GM18507 (cell line): ENCODE measurements around the gene STK24.

Experiments used
- DNase-seq: peaks from one replicate; pipeline ENCODE4 v3.0.0; 2011; ENCODE audit warnings: low read depth; ENCODE audit not compliant: insufficient read length; ENCODE audit errors: extremely low spot score
- FAIRE-seq: peaks from 2 replicates; lab custom pipeline; 2011; peaks lifted over from hg19 to GRCh38; lab: Jason Lieb, UNC

The STK24 gene

DNA sequence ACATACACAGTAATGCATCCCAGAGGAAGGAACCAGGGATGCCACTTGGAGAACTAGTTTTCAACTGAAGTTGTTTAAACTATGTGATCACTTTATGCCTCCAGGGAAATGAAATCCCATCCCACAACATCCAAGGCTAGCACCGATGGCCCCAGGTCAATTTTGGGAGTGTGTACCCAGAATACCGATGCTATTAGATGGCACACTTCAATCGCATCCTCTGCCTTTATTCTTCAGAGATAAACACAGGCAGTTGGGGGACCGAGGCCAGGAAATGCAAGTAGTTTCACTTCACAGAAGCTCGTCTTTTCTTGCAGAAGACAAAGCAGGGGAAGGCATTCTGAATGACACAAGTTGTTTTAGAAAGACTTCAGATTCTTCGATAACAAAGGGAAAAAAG is 13.8 kb downstream of the STK24 start:
- FAIRE-seq (peak; percentile 79), DNase-seq (no peak)

DNA sequence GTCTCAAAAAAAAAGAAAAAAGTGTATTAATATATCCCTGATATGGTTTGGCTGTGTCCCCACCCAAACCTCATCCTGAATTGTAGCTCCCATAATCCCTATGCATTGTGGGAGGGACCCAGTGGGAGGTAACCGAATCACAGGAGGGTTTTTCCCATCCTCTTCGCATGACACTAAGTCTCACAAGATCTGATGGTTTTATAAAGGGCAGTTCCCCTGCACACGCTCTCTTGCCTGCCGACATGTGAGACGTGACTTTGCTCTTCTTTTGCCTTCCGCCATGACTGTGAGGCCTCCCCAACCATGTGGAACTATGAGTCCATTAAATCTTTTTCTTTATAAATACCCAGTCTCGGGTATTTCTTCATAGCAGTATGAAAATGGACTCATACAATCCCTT is 17.7 kb downstream of the STK24 start:
- no peak for FAIRE-seq
- DNase-seq, result no peak

DNA sequence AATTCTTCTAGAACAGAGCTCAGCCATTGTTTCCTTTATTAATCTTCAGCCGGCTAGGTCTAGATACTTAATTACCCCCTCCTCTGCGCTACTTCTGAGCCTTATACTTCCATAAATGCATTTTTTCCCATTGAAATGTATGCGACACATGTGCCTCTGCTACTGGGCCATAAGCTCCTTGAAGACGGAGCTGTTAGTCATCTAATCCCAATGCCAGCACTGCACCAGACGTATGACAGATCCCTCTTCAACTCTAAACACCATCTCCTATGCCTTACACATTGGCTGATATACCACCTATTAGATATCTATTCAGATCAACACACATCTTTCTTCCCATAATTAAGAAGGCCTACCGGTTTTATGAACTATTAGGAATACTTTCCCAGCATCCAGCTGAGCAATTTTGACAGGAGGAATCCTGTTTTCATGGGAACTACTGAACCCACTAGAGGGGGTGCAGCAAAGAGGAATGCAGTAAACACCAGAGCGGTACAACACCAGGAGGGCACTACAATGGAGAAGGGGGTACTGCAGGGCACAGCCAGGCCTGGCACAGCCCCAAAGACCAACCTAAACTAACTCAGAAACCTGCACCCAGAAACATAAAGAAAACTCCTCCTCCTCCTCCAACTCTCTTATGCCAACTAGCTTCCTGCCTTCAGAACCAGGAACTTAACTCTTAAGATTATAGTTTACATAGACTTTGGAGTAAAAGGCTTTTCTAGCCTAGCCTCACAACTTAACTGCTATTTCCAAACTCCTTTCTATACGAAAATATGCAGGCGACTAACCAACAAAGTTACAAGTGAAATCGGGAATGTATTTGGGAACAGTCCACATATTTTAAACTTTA is 18.7 kb downstream of the STK24 start:
- DNase-seq, result no peak
- FAIRE-seq, result no peak

DNA sequence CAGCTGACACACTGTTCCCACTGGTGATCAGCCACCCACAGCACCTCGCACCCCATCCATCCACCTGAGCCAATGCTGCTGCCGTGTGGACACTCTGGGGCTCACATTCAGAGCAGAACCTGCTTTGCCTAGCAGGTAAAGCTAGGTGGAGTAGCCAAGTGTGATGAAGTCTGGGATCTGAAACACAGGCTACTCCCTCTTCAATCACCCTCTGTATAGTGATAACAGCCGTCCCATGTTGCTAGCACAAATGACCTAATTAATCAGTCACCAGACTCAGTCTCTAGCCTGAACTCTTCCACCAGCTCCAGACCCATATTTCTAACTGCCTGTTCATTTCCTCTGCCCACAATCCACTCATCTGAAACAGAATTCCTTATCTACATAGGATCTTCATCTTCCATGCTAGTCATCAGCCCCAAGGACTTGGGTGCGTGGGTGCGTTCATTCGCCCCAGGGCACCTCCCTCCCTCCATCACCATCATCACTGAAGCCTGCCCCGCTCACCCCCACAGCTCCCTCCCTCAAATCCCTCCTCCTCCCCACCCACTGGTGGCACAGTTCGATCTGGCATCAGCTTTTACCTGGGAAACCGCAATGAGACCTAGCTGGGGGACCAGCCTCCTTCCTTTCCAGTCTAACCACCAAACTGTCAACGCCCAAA is 19.8 kb downstream of the STK24 start:
- DNase-seq (no peak), FAIRE-seq (no peak)

DNA sequence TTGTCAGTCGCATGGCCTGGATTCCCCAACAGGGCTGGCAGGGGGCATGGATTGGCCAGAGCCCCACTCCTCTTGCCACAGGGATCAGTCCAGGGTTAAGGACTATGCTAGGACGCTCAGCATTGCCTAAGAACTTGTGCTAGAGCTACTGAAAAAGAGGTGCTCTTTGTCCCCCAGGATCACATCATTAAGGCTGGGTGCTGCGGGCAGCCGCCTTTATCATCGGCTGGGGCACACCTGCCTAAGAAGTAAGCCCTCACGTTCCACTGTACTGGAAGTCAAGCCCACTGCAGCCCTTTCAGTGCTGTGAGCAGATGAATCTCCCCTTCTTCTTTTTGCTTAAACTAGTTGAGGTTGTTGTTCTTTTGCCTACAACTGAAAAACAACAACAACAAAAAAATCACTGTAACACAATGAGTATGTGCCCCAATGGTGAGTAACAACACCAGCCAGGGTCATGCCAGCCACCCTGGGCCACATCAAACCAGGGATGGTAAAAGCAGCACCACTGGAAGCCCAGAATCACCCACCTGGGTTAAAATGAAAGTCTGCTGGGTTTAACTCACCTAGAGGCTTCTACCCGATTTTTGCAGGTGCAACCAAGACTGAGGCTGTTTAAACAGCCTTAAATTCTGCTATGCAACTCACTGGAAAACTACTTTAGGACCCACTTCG is 20.6 kb downstream of the STK24 start:
- DNase-seq, result no peak
- no peak for FAIRE-seq

DNA sequence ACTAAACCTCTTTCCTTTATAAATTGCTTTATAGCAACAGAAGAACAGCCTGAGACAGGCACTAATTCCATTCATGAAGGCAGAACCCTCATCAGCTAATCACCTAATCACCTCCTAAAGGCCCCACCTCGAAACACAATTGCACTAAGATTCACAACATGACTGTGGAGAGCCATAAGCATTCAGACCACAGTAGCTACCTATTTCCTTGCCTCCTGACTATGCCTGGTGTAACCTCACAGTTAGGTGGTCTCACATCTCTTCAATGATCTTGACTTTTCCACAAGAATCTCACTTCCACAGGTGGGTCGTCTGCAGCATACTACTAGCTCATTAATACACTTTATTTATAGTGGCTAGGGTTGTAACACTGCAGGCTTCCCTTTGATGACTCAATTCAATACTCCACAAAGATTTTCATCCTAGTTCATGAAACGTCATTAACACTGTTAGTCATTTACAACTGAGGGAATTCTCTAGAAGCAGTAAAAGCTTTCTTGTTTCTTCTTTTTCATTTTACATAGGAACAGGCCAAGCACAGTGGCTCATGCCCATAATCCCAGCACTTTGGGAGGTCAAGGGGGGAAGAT is 27.1 kb downstream of the STK24 start:
- FAIRE-seq (peak; percentile 18), DNase-seq (no peak)

DNA sequence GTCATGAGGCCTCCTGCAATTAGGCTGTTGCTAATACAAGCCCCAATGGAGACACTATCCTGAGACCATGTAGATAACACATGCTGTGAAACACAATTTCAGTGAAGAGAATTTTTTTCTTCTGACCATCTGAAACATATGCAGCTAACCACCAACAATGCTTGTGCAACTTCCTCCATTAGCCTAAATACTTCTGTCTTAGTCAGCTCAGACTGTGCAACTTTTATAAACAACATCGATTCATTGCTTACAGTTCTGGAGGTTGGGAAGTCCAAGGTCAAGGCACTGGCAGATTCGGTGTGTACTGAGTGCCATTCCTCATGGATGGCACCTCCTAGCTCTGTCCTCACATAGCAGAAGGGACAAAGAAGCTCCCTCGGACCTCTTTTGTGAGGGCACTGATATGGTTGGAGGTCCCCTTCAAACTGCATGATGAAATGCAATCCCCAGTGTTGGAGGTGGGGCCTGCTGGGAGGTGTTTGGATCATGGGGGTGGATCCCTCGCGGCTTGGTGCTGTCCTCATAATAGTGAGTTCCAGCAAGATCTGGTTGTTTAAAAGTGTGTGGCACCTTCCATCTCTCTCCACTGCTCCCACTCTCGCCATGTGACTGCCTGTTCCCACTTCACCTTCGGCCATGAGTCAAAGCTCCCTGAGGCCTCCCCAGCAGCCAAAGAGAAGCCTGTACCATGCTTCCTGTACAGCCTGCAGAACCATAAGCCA is 27.7 kb downstream of the STK24 start:
- FAIRE-seq (no peak), DNase-seq (no peak)

DNA sequence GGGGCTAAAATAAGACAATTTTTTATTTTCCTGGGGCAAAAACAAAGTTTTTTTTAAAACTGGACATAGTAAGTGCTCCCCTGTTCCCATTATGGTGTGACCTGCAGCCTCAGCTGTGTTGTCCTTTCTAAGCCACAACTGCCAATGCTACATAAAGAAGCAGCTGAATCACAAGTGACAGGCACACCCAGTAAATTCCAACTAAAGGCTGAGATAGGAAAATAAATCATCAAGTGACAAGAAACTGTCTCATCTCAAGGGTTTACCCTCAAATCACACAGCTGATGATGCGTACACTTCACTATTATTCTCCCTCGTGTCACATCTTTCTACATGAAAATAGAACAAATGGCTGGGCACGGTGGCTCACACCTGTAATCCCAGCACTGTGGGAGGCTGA is 28.7 kb downstream of the STK24 start:
- no peak for DNase-seq
- no peak for FAIRE-seq

DNA sequence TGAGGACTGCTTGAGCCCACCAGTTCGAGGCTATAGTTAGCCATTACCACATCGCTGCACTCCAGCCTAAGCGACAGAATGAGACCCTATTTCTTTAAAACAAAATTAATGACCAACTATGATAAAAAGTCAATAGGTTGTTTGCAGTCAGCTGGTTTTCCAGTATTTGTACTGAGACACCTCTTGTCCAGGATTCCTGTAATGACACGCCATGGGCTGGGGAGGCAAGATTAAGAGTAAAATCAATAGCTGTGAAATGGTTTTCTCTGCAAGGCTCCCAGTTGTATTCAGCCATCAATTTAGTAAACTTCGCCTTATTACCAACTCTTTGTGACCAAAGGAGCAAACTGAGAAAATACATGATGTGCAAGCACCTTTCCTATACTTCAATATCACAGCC is 29.5 kb downstream of the STK24 start:
- no peak for DNase-seq
- FAIRE-seq, result no peak

DNA sequence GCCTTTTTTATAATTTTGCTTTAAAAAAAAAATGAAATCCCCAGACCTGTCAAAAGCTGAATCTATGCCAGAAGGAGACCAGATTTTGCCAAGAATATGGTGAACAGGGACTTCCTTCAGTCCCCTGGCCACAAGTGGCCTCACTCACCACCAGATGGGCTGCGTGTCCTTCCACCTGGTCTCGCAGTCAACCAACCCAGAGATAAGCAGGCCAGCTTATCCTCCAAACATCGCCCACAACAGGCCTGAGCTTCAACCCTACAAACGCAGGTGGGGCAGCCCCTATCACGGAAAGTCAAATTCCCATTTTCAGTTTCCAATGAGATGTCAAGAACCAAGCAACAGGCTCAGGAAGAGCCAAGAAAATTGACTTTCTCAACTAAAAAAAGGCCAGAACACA is 30.5 kb downstream of the STK24 start:
- FAIRE-seq (no peak), DNase-seq (no peak)

DNA sequence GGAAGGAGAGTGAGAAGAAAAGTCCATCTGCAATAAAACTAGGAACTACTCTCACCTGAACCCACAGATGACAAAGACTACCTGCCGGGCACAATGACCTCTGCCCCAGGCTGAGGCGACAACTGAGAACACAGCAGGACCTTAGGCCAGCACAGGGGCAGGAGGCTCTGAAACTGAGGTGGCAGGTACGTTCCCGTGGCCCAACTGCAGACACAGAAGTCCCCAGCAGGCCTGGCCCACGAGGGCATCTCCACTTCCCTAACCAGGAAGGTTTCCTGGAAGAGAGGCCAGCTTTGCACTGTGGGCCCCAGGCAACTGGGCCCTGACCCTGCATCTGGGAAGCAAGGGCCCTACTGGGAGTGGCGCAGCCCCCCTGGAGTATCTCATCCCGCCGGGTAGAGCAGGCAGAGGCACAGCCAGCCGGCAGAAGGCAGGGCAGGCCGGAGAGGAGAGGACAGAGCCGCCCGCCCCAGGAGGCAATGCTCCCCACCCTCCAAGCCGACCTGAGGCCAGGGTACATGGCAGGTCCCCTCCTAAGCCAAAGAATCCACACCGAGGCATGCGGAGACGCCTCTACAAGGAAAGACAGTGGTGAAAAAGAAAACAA is 32.7 kb downstream of the STK24 start:
- FAIRE-seq (no peak), DNase-seq (no peak)

DNA sequence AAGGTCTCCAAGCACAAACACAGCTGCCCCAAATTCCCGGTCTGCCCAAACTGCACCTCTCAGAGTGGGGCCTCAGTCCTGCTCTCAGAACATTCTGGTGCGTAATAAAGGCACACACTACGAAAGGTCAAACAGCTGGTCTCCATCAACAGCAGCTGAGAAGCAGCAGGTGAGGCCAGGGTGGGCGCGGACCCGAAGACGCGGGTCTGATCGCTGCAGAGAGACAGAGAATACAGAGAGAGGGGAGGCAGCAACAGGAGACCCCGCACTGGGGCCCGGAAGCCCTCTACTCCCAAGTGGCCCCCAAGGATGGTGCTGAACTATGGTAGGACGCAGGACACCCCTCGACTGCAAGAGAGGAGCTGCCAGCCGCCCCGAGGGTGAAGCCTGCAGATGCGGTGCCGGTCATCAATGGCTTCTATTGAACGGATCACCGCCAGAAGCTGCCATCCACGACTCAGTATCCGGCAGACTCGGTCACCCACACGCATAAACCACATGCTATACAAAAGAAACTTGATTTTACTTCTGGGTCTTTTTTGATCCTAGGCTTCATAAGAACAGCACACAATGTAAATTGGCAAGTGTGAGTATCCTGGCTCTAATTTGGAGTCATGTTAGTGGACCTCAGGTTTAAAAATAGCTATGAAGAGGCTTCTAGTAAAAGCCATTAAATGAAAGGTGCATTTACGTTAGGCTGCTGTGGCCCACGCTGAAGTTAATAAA is 33.4 kb downstream of the STK24 start:
- no peak for FAIRE-seq

DNA sequence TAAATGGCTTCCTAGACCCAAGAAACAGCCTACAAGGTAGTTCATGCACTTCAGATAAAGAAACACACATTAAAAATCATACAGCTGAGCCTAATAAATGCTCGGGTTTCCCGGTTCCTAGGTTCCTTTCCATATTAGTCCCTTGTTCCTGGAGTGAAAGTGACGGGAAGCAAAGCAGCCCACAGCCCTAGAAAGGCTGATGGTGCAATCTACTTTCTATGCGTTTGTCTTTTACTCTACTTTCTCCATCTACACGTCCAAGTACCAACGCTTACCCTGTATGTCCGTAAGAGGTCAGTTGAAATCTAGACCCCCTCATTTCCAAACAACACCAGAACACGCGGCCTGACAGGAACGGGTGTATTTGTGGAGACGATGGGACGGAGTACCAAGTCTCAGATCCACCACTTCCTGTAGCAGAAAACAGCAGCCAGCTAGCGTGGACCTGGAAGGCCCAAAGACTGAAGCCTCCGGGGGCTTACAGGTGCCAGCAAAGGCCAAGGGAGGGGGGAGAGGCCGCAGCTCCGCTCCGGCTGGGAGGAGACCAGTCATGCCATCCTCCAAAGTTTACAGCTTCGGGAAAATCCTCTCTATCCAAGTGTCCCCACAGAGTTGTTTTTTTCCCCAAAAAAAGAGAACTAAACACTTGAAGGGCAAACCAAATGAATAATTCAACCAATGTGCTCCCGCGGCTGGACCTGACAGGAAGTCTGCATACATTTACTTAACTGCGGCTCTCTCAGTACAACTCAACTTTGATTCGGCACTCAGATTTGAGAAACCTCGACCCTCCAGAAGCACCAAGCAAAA is 34.1 kb downstream of the STK24 start:
- FAIRE-seq (peak; percentile 81), DNase-seq (no peak)

More for the DNA sequence above, 33.4 kb downstream of the STK24 start:
- DNase-seq, result no peak

DNA sequence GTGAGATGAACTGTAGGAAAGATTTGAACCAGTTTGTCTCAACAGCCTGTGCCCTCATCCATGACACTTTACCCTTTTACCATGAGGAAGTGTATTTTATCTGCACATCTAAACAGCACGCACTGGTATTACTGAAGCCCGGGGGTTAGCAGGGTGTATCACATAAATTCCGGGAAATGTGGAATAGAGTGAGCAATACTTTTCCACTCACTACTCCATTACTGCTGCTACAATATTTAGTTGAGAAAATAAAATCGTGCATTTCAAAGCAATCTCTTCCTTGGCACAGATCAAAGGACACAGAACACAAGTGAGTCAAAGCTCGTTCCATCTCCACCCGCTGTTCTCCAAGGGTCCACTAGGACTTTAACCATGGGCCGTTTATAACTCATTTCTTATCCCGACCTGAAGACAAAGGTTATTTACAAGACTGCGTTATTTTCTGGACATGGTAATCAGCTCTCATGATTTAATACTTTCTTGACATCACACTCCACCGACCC is 35.2 kb downstream of the STK24 start:
- FAIRE-seq, result no peak
- no peak for DNase-seq

DNA sequence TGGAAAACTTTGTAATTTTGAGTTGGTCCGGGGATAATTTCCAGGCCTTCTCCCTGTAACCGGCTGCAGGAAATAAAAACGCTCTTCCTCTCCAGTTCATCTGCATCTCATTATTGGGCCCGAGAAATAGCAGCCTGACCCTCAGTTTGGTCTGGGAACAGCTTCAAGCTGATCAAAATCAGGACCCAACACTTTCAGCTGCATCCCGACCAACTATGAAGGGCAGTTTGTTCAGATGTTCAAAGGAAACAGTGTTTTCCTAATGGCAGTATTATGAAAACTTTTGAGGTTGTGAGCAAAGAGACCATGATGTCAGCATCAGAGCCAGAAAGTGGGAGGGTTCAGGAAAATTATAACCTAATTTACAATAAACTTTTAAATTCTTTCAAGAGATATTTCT is 35.7 kb downstream of the STK24 start:
- FAIRE-seq, result no peak
- DNase-seq, result no peak

DNA sequence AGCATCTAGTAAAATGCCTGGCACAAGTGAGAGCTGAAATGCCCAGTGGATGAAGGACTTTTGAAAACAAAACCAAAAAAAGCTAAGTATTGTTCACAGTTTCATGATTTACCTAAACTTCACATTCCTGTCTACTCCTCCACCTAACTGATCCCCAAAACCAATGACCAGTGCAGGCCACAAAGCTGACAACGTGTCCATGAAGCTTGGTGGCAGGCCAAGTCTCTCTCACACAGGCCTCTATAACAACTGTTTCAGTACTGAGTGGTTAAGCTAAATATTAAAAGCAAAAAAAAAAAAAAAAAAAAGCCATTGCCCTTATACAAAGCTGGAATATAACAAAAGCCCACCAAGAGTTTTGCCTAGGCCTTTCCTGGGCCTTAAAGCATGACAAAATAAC is 36.4 kb downstream of the STK24 start:
- FAIRE-seq (peak; percentile 75), DNase-seq (no peak)

DNA sequence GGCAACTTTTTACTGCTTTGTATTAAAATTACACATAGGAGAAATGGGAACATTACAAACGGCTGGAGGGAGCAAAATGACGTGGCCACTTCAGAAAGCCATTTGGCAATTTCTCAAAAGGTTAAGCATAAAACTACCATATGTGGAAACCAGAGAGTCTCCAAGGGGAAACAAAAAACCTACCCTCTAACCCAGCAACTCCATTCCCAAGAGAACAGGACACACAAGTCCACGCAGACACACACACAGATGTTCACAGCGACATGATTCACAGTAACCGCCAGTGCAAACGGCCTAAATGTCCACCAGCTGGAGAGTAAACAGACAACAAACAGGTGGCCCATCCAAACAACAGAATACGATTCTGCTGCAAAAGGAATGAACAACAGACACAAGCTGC is 37.2 kb downstream of the STK24 start:
- DNase-seq, result no peak

DNA sequence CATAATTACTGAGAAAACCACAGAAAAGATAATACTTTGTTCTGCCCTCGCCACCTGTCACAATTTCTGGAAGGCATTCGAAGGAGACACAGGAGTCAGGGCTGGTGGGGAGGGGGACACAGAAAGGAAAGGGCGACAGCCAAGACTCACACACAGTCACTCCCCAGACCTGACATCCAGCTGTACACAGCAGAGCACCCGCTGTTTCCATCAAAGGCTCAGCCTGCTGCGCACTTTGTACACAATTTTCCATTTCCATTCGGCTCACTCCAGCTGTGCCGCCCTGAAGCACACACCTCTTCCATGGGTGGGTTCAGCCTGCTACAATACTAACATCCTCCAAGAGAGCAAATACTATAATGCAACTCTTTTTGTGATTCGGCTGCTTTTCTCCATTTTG is 38.0 kb downstream of the STK24 start:
- DNase-seq, result no peak
- FAIRE-seq, result no peak

More for the DNA sequence above, 37.2 kb downstream of the STK24 start:
- FAIRE-seq, result no peak
